Suppressor macrophage treated with lipopolysaccharide for 1 hour (primary cell): Measurements from ENCODE around the gene KCNQ4.

Experiments
- DNase-seq, 3 donors: peaks; one replicate each; pipeline ENCODE4 v3.0.0-alpha.2; 2020 to 2022

KCNQ4 gene

GRCh38 chr1:40842207-40842606, 58.6 kb downstream of the KCNQ4 start:
- no peak for DNase-seq

- DNase-seq: no peak
Observed at GRCh38 chr1:40842691-40843090, 59.1 kb downstream of the KCNQ4 start.

GRCh38 chr1:40844079-40844478, 60.5 kb downstream of the KCNQ4 start:
- no peak for DNase-seq

GRCh38 chr1:40844887-40845878, 61.6 kb downstream of the KCNQ4 start:
- DNase-seq: peak in 2 of 3 donors; percentile 27 to 42

GRCh38 chr1:40845895-40846294, 62.3 kb downstream of the KCNQ4 start:
- DNase-seq: no peak

GRCh38 chr1:40847023-40847745, 63.6 kb downstream of the KCNQ4 start:
- peak in 2 of 3 donors; percentile 44 to 52 for DNase-seq

GRCh38 chr1:40848530-40849189, 65.1 kb downstream of the KCNQ4 start:
- DNase-seq: peak; percentile 70 to 78 (median 73)

GRCh38 chr1:40849801-40850592, 66.4 kb downstream of the KCNQ4 start:
- peak; percentile 65 to 78 (median 77) for DNase-seq

- DNase-seq: peak in 1 of 3 donors; percentile 36
Observed at GRCh38 chr1:40851643-40852042, 68.1 kb downstream of the KCNQ4 start.

- no peak for DNase-seq
Observed at GRCh38 chr1:40853113-40853884, 69.7 kb downstream of the KCNQ4 start.

- no peak for DNase-seq
Observed at GRCh38 chr1:40853885-40854170, 70.2 kb downstream of the KCNQ4 start.

GRCh38 chr1:40855513-40855912, 71.9 kb downstream of the KCNQ4 start:
- DNase-seq: peak in 1 of 3 donors; percentile 48

GRCh38 chr1:40856116-40856515, 72.5 kb downstream of the KCNQ4 start:
- DNase-seq: no peak

GRCh38 chr1:40856656-40857302, 73.2 kb downstream of the KCNQ4 start:
- DNase-seq: no peak

- DNase-seq: no peak
Observed at GRCh38 chr1:40857737-40858136, 74.2 kb downstream of the KCNQ4 start.

GRCh38 chr1:40858856-40859416, 75.3 kb downstream of the KCNQ4 start:
- DNase-seq: no peak

GRCh38 chr1:40860706-40861223, 77.2 kb downstream of the KCNQ4 start:
- peak; percentile 62 to 69 (median 69) for DNase-seq

- peak; percentile 57 to 72 (median 58) for DNase-seq
Observed at GRCh38 chr1:40861224-40862003, 77.8 kb downstream of the KCNQ4 start.

GRCh38 chr1:40862008-40862863, 78.6 kb downstream of the KCNQ4 start, which contains the start of gene CITED4:
CITED4 (minus strand) TSS chr1:40862363; CDS start chr1:40862127, 236 bp downstream.
- DNase-seq: peak; percentile 95 to 98 (median 98)
